Esophagus muscularis mucosa (tissue), 4 donors: ENCODE measurements around the gene CD47. TPM values are rescaled to one million over a fixed set of nuclear protein-coding genes. Genes with fewer than 3 reads are reported as not detected.

ENCODE experiments used
- DNase-seq: peaks from one replicate; pipeline ENCODE4 v3.0.0-alpha.2; 2017; ENCODE audit errors: extremely low spot score
- H3K27ac ChIP-seq, 4 donors: fragments of 200-600 bp; sonication (generic); replicated peaks in 1 of 4; 1 replicate in 3 of 4; 2 replicates in 1 of 4; pipeline ENCODE4 v1.5.1; 2016 to 2019; ENCODE audit warnings: mild to moderate bottlenecking in 1 of 4
- H3K27me3 ChIP-seq, 4 donors: fragments of 200-600 bp; sonication (generic); one replicate each; pipeline versions ENCODE4 v1.5.1 to v1.6.0; 2016 to 2019
- H3K36me3 ChIP-seq, 4 donors: fragments of 200-600 bp; sonication (generic); one replicate each; pipeline ENCODE4 v1.5.1; 2016 to 2019
- H3K4me1 ChIP-seq, 4 donors: fragments of 200-600 bp; sonication (generic); one replicate each; pipeline ENCODE4 v1.5.1; 2016 to 2019
- H3K4me3 ChIP-seq, 4 donors: fragments of 200-600 bp; sonication (generic); 1 replicate in 2 of 4; 2 replicates in 2 of 4; pipeline ENCODE4 v1.5.1; 2016 to 2019; ENCODE audit warnings: mild to moderate bottlenecking in 4 of 4, moderate library complexity in 1 of 4
- H3K9me3 ChIP-seq, 4 donors: fragments of 200-600 bp; sonication (generic); 1 replicate in 3 of 4; 2 replicates in 1 of 4; pipeline ENCODE4 v1.5.1; 2016 to 2019
- EP300 ChIP-seq: sonication (generic); formaldehyde crosslinking; IDR thresholded peaks from one replicate; pipeline ENCODE4 v1.6.1; 2017; ENCODE audit warnings: antibody characterized with exemption
- POLR2A ChIP-seq: fragments of 450-650 bp; IDR thresholded peaks from one replicate; pipeline ENCODE4 v1.6.1; 2017; ENCODE audit warnings: antibody characterized with exemption, moderate library complexity, mild to moderate bottlenecking, low read depth
- POLR2AphosphoS5 ChIP-seq, 2 donors: sonication (generic); formaldehyde crosslinking; IDR thresholded peaks; one replicate each; pipeline ENCODE4 v1.6.1; 2017; ENCODE audit warnings: antibody characterized with exemption in 2 of 2
- WGBS: methylation state at CpG from one replicate; pipeline ENCODE4 v1.1.5; 2018; 5-methylcytosine and 5-hydroxymethylcytosine counted together
- intact Hi-C: fragments of 100-400 bp; cut with DNase I; formaldehyde crosslinking; loops from one replicate; pipeline ENCODE4 v1.15.1; 2023
- total RNA-seq, 4 donors: library from RNA; depleted of rRNA; stranded (reverse); fragments of >200 nt; gene quantifications; one replicate each; pipeline versions ENCODE4 v1.1.0 to v1.2.1, GENCODE V29; 2016
- TF ChIP-seq, protein P1 (sequence below), 3 experiments: fragments of 200-600 bp in 2 of 3; fragments of 450-650 bp in 1 of 3; sonication (generic) in 2 of 3; IDR thresholded peaks; one replicate each; pipeline ENCODE4 v1.5.1; 2017 to 2019; ENCODE audit warnings: antibody characterized with exemption in 3 of 3, mild to moderate bottlenecking in 2 of 3, moderate library complexity in 1 of 3

Gene CD47
- total RNA-seq, 4 donors from 2014 or later: 31.6 to 57.7 (median 49.7) TPM

DNA sequence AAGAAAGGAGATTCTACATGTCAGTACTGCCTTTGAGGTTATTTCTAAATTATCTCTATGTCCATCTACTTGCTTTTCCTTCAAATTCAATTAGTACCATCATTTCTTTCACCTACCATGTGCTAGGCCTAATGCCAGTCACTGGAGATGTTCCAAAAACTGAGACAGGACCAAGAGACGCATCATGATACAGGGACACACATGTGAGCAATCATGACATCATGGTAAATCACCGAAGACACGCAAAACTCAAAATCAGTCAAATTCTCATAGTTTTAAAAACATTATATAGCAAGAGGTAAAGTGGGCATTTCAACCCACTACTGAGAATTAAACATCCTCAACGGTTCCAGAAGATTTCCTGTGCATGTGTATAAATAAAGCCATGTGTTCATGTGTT, 95.0 kb downstream of the CD47 start:
- H3K27me3 ChIP-seq: no peaks in the 10 kb centered on the region
- no peaks in the 10 kb centered on the region for H3K4me1 ChIP-seq
- H3K9me3 ChIP-seq: no peaks in the 10 kb centered on the region
- H3K36me3 ChIP-seq: no peaks in the 10 kb centered on the region
- no peak overlapping the region for H3K4me3 ChIP-seq
- no peak for DNase-seq
- no peak overlapping the region for H3K27ac ChIP-seq
- TF ChIP-seq POLR2A (no peak), POLR2AphosphoS5 (IDR thresholded peaks at IDR 0.05) (no peak), EP300 (no peak)
- TF ChIP-seq, protein P1, sequence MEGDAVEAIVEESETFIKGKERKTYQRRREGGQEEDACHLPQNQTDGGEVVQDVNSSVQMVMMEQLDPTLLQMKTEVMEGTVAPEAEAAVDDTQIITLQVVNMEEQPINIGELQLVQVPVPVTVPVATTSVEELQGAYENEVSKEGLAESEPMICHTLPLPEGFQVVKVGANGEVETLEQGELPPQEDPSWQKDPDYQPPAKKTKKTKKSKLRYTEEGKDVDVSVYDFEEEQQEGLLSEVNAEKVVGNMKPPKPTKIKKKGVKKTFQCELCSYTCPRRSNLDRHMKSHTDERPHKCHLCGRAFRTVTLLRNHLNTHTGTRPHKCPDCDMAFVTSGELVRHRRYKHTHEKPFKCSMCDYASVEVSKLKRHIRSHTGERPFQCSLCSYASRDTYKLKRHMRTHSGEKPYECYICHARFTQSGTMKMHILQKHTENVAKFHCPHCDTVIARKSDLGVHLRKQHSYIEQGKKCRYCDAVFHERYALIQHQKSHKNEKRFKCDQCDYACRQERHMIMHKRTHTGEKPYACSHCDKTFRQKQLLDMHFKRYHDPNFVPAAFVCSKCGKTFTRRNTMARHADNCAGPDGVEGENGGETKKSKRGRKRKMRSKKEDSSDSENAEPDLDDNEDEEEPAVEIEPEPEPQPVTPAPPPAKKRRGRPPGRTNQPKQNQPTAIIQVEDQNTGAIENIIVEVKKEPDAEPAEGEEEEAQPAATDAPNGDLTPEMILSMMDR (IDR thresholded peaks at IDR 0.05): no peak
- 87% methylated on average over 4 of the region's 4 CpGs for WGBS
- intact Hi-C loops: no loop called here

DNA sequence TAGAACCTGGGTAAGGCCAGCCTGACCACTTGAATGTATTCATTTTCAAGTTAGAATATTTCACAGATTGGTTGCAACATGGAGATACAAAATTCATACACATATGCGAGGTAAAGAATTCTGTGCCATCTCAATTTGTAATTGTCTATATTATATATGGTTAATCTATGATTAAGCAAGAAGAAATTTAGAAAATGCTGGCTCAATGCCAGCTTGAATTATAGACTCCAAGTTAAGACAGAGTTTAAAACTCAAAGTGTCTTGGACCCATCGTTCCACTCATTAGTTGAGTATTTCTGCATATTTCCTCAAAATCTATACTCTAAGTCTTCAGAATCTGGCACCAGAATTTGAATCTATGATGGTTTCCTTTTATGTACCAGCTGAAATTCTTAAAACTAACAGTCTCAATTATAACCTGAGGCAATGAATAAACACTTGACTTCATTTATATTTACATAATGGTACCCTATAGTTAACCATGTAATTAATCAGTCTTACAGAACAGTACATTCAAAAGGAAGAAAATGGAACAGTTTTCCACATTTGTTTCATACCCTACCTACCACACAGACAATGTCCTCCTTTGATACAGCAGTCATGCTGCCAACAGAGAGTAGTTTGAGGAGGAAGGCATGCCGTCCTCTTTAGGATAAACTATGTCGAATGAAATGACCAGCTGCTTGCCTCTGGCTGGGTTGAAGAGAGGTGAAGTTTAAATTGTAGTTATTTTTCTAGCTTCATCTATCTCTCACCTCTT, 95.7 kb downstream of the CD47 start:
- Histone ChIP-seq H3K27me3 (no peaks in the 10 kb centered on the region), H3K36me3 (no peaks in the 10 kb centered on the region), H3K9me3 (no peaks in the 10 kb centered on the region), H3K27ac (no peak overlapping the region), H3K4me3 (no peak overlapping the region), H3K4me1 (no peaks in the 10 kb centered on the region)
- intact Hi-C loops: no loop called here
- 66% methylated on average over 4 of the region's 4 CpGs for WGBS
- TF ChIP-seq, protein P1 (IDR thresholded peaks at IDR 0.05): no peak
- TF ChIP-seq EP300: no peak
- TF ChIP-seq POLR2A: no peak
- TF ChIP-seq POLR2AphosphoS5 (IDR thresholded peaks at IDR 0.05): no peak
- no peak for DNase-seq

DNA sequence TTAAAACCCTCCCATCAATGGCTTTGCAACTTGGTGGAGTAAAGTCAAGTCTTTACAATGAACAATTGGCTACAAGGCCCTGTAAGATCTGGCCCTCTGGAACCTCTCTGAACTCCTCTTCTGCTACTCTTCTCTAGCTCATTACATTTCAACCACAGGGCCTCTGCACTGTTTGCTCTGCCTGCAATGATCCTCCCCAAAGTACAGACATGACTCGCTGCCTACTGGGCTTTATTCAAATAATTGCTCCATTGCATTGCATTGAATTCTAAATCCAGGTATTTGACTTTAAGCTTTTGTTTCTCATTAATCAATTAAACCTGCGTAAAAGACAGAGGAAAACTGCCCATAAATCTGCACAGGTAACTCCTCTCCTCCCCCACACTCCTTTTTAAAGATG, 96.7 kb downstream of the CD47 start:
- Histone ChIP-seq H3K27me3 (no peaks in the 10 kb centered on the region), H3K36me3 (no peaks in the 10 kb centered on the region), H3K27ac (no peak overlapping the region), H3K9me3 (no peaks in the 10 kb centered on the region), H3K4me1 (peaks cover 0 to 7% (median 3%) of the 10 kb centered on the region in 4 donors), H3K4me3 (no peak overlapping the region)
- intact Hi-C loops: no loop called here
- DNase-seq: no peak
- 93% methylated on average over 2 of the region's 2 CpGs for WGBS
- TF ChIP-seq POLR2AphosphoS5 (IDR thresholded peaks at IDR 0.05) (no peak), EP300 (no peak), POLR2A (no peak)
- TF ChIP-seq, protein P1 (IDR thresholded peaks at IDR 0.05): no peak

DNA sequence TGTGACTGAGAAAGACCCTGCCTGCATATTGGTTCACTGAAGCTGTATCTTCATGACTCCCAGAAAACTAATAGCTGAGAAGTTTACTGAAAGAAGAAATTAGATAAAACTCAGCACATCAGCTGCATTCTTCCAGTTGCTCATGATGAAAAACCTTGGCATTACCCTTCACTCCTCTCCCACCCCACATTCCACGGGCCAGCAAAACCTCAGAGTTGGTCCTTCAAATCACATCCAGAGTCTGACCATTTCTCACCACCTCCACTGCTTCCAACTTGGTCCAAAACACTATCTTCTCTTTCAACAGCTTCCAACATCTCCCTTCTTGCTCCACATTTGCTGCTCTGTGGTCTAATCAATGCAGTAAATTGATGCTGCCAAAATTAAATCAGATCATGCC, 97.1 kb downstream of the CD47 start:
- peaks cover 0 to 11% (median 7%) of the 10 kb centered on the region in 4 donors for H3K4me1 ChIP-seq
- no peak for DNase-seq
- WGBS: 90% methylated on average over 1 of the region's 1 CpG
- no peak overlapping the region for H3K4me3 ChIP-seq
- TF ChIP-seq EP300: no peak
- no peak for TF ChIP-seq POLR2A
- no peak for TF ChIP-seq POLR2AphosphoS5 (IDR thresholded peaks at IDR 0.05)
- TF ChIP-seq, protein P1 (IDR thresholded peaks at IDR 0.05): no peak
- no peaks in the 10 kb centered on the region for H3K27me3 ChIP-seq
- H3K27ac ChIP-seq: no peak overlapping the region
- no peaks in the 10 kb centered on the region for H3K9me3 ChIP-seq
- intact Hi-C loops: no loop called here
- no peaks in the 10 kb centered on the region for H3K36me3 ChIP-seq

Other genes with a start within 250 kb of the CD47 start
- gene IFT57, start 131.4 kb upstream of the CD47 start, total RNA-seq: 10 to 100 TPM; 52.3 to 82.4 (median 61.4) TPM
- not detected for gene HHLA2, start 205.5 kb upstream of the CD47 start, total RNA-seq